Liver (tissue), 9 donors: Measurements from ENCODE around the gene YBEY. TPM values are rescaled to one million over a fixed set of nuclear protein-coding genes. Genes with fewer than 3 reads are reported as not detected.

Experiments
- DNase-seq: peaks from one replicate; pipeline ENCODE4 v3.0.0-alpha.2; 2017; ENCODE audit warnings: low spot score
- H3K27ac ChIP-seq, 2 donors: one replicate each; pipeline ENCODE4 v1.7.0; 2013; ENCODE audit warnings: inconsistent platforms in 2 of 2, low read length in 2 of 2, control low read depth in 1 of 2, low read depth in 1 of 2, mild to moderate bottlenecking in 1 of 2
- H3K27me3 ChIP-seq, 4 donors: one replicate each; pipeline versions ENCODE4 v1.6.1 to v1.7.0; 2013; ENCODE audit warnings: low read length in 3 of 4, inconsistent platforms in 1 of 4, mild to moderate bottlenecking in 1 of 4, moderate library complexity in 1 of 4; ENCODE audit not compliant: control insufficient read depth in 4 of 4, insufficient read depth in 4 of 4
- H3K36me3 ChIP-seq, 4 donors: one replicate each; pipeline versions ENCODE4 v1.6.1 to v1.7.0; 2013; ENCODE audit warnings: low read length in 3 of 4, mild to moderate bottlenecking in 3 of 4, low read depth in 1 of 4, moderate library complexity in 1 of 4; ENCODE audit not compliant: control insufficient read depth in 4 of 4, insufficient read depth in 3 of 4
- H3K4me1 ChIP-seq, 4 donors: one replicate each; pipeline versions ENCODE4 v1.6.1 to v1.7.0; 2013; ENCODE audit warnings: low read length in 3 of 4, mild to moderate bottlenecking in 3 of 4, moderate library complexity in 1 of 4; ENCODE audit not compliant: control insufficient read depth in 4 of 4, insufficient read depth in 4 of 4
- H3K4me3 ChIP-seq, 3 donors: one replicate each; pipeline versions ENCODE4 v1.6.1 to v1.7.0; 2013; ENCODE audit warnings: low read length in 3 of 3, control low read depth in 1 of 3, low read depth in 1 of 3, mild to moderate bottlenecking in 1 of 3
- H3K9ac ChIP-seq, 2 donors: one replicate each; pipeline ENCODE4 v1.7.0; 2013; ENCODE audit warnings: low read length in 2 of 2, mild to moderate bottlenecking in 2 of 2, moderate library complexity in 2 of 2, control low read depth in 1 of 2, low read depth in 1 of 2
- H3K9me3 ChIP-seq, 4 donors: one replicate each; pipeline versions ENCODE4 v1.6.1 to v1.7.0; 2013; ENCODE audit warnings: low read length in 3 of 4; ENCODE audit not compliant: control insufficient read depth in 4 of 4
- ATF3 ChIP-seq: IDR thresholded peaks from 2 replicates; pipeline ENCODE4 v1.6.1; 2016; ENCODE audit warnings: antibody characterized with exemption
- EGR1 ChIP-seq, 2 donors: IDR thresholded peaks; 2 replicates each; pipeline ENCODE4 v1.6.1; 2016 to 2018; ENCODE audit warnings: antibody characterized with exemption in 2 of 2, low read depth in 2 of 2
- FOXA1 ChIP-seq: IDR thresholded peaks from 2 replicates; pipeline ENCODE4 v1.6.1; 2016; ENCODE audit warnings: antibody characterized with exemption
- GABPA ChIP-seq, 2 donors: IDR thresholded peaks in 1 of 2; conservative IDR thresholded peaks in 1 of 2; 2 replicates each; pipeline ENCODE4 v1.6.1; 2016; ENCODE audit warnings: antibody characterized with exemption in 2 of 2, mild to moderate bottlenecking in 1 of 2, moderate library complexity in 1 of 2
- HNF4A ChIP-seq, 2 donors: conservative IDR thresholded peaks; 2 replicates each; pipeline ENCODE4 v1.6.1; 2016; ENCODE audit warnings: antibody characterized with exemption in 2 of 2, mild to moderate bottlenecking in 2 of 2
- HNF4G ChIP-seq: IDR thresholded peaks from 2 replicates; pipeline ENCODE4 v1.6.1; 2016; ENCODE audit warnings: antibody characterized with exemption
- NR2F2 ChIP-seq: IDR thresholded peaks from 2 replicates; pipeline ENCODE4 v1.6.1; 2016; ENCODE audit warnings: antibody characterized with exemption
- RAD21 ChIP-seq, 2 donors: IDR thresholded peaks; 2 replicates each; pipeline ENCODE4 v1.6.1; 2016; ENCODE audit warnings: antibody characterized with exemption in 2 of 2, mild to moderate bottlenecking in 2 of 2
- REST ChIP-seq: IDR thresholded peaks from 2 replicates; pipeline ENCODE4 v1.6.1; 2016; ENCODE audit warnings: antibody characterized with exemption, mild to moderate bottlenecking
- RXRA ChIP-seq, 2 donors: IDR thresholded peaks; 2 replicates each; pipeline ENCODE4 v1.6.1; 2017 to 2018; ENCODE audit warnings: antibody characterized with exemption in 2 of 2, mild to moderate bottlenecking in 1 of 2
- SP1 ChIP-seq: IDR thresholded peaks from 2 replicates; pipeline ENCODE4 v1.6.1; 2018; ENCODE audit warnings: antibody characterized with exemption, mild to moderate bottlenecking
- TAF1 ChIP-seq: conservative IDR thresholded peaks from 2 replicates; pipeline ENCODE4 v1.6.1; 2016; ENCODE audit warnings: antibody characterized with exemption, mild to moderate bottlenecking
- YY1 ChIP-seq: IDR thresholded peaks from 2 replicates; pipeline ENCODE4 v1.6.1; 2016; ENCODE audit warnings: antibody characterized with exemption, mild to moderate bottlenecking
- ZBTB33 ChIP-seq: IDR thresholded peaks from 2 replicates; pipeline ENCODE4 v1.6.1; 2016; ENCODE audit warnings: antibody characterized with exemption
- WGBS: extraction: QIAGEN DNeasy Blood & Tissue Kit; methylation state at CpG from one replicate; pipeline ENCODE4 v1.1.7; 2013; 5-methylcytosine and 5-hydroxymethylcytosine counted together
- polyA plus RNA-seq, 2 donors: library from polyadenylated mRNA; stranded (reverse) in 1 of 2; unstranded in 1 of 2; fragments of 200-250 nt in 1 of 2; fragments of >200 nt in 1 of 2; fragmentation: Nextera tagmentation in 1 of 2; extraction: Ambion mirVana in 1 of 2; gene quantifications; one replicate each; pipeline versions ENCODE4 v1.2.1 to v1.2.3, GENCODE V29; 2013 to 2015
- total RNA-seq, 2 donors: library from RNA; depleted of rRNA; stranded (reverse); fragments of >200 nt; gene quantifications; one replicate each; pipeline ENCODE4 v1.2.3, GENCODE V29; 2014
- TF ChIP-seq, protein P1 (sequence below): fragments of 150-350 bp; IDR thresholded peaks from 2 replicates; pipeline ENCODE4 v1.5.1; 2017; ENCODE audit warnings: improper control_type of control experiment, low read depth, low read length; ENCODE audit not compliant: missing input control
- TF ChIP-seq, protein P2 (sequence below): IDR thresholded peaks from 2 replicates; pipeline ENCODE4 v1.6.1; 2016; ENCODE audit warnings: antibody characterized with exemption
- donor health status: healthy.
- donor health status: healthy.
- donor health status: healthy.
- donor health status: healthy.
- donor health status: healthy.

The YBEY gene
- total and polyA plus RNA-seq, 4 donors = 6.3 to 11.8 (median 10.0) TPM

GRCh38 chr21:46255758-46256337 lies 30.3 kb upstream of the YBEY start:
- no peaks in the 10 kb centered on the region for H3K9me3 ChIP-seq
- H3K9ac ChIP-seq = no peak overlapping the region
- H3K4me3 ChIP-seq = no peak overlapping the region
- H3K27ac ChIP-seq = no peak overlapping the region
- no peak for TF ChIP-seq HNF4G
- no peak for TF ChIP-seq GABPA (IDR thresholded peaks at IDR 0.05 in 1 of 2, conservative IDR thresholded peaks at IDR 0.05 in 1 of 2)
- TF ChIP-seq EGR1 (IDR thresholded peaks at IDR 0.05; ENCODE audit: low read depth in 2 of 2) = no peak
- no peak for TF ChIP-seq ATF3
- no peak for TF ChIP-seq YY1
- TF ChIP-seq SP1 = no peak
- TF ChIP-seq HNF4A (conservative IDR thresholded peaks at IDR 0.05) = no peak
- TF ChIP-seq FOXA1 = no peak
- no peak for TF ChIP-seq RAD21 (IDR thresholded peaks at IDR 0.05)
- no peaks in the 10 kb centered on the region for H3K4me1 ChIP-seq
- no peak for DNase-seq
- H3K36me3 ChIP-seq = peaks cover 14 to 80% (median 61%) of the 10 kb centered on the region in 4 donors
- no peaks in the 10 kb centered on the region for H3K27me3 ChIP-seq
- WGBS = 95% methylated on average over 6 of the region's 6 CpGs

DNA sequence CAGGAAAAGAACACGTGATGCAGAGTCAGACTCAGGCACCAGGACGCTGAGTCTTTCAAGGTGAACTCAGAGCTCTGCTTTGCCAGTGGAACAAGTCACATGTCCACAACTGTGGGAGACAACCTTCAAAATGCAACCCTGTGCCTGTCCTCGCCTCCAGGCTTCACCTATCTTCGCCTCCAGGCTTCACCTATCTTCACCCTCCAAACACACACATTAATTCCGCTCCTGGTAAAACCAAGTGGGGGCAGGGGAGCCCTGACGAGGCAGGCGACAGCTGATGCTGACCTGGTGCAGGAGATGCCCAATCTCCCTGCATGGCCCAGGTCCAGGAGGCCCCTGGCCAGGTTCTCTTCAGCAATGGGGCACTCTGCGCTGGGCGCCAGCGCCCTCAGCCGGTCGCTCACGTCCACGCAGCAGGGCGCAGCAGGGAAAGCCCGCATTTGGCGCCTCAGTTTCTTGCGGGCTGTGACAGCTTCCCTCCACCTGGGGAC lies 29.6 kb upstream of the YBEY start:
- Histone ChIP-seq H3K4me1 (no peaks in the 10 kb centered on the region), H3K27me3 (no peaks in the 10 kb centered on the region), H3K27ac (no peak overlapping the region), H3K9me3 (no peaks in the 10 kb centered on the region), H3K36me3 (peaks cover 19 to 78% (median 60%) of the 10 kb centered on the region in 4 donors), H3K9ac (no peak overlapping the region), H3K4me3 (no peak overlapping the region)
- TF ChIP-seq HNF4A (conservative IDR thresholded peaks at IDR 0.05) = no peak
- 95% methylated on average over 18 of the region's 18 CpGs for WGBS
- DNase-seq = no peak

DNA sequence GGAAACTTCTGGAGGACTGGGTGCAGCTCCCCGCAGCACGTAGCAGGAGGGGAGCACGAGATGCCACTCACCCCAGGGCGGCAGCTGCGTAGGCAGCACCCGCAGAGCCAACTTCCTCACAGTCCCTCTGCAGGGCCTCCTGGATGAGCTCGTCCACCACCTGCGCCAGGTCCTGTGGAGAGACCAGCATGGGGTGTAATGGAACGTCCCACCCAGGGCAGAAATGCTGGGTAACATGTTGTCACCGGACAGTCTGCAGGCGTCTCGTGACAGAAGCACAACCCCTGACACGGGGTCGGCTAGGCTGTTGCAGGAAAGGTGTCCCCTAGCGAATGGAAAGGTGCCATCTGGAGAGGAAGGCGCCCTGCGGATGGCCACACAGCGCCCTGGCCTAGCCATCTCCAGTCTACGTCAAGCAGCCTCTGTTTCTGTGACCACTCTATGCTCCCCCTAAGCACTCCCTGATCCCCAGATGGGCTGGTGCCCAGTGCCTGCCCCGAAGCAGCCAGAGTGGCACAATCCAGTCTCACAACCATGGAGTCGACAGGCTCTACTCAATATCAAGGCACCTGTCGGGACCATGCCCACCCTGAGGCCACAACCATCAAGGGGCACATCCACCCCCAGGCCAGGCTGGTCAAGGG lies 22.0 kb upstream of the YBEY start:
- Histone ChIP-seq H3K9ac (no peak overlapping the region), H3K9me3 (no peaks in the 10 kb centered on the region), H3K27me3 (no peaks in the 10 kb centered on the region), H3K4me1 (no peaks in the 10 kb centered on the region), H3K36me3 (peaks cover 21 to 68% (median 46%) of the 10 kb centered on the region in 4 donors), H3K4me3 (no peak overlapping the region), H3K27ac (no peak overlapping the region)
- TF ChIP-seq FOXA1 (no peak), RAD21 (IDR thresholded peaks at IDR 0.05) (no peak), HNF4G (no peak), ATF3 (no peak), ZBTB33 (no peak), HNF4A (conservative IDR thresholded peaks at IDR 0.05) (no peak), YY1 (no peak), NR2F2 (no peak), REST (no peak), GABPA (IDR thresholded peaks at IDR 0.05 in 1 of 2, conservative IDR thresholded peaks at IDR 0.05 in 1 of 2) (no peak), SP1 (no peak), RXRA (IDR thresholded peaks at IDR 0.05) (no peak), EGR1 (IDR thresholded peaks at IDR 0.05; ENCODE audit: low read depth in 2 of 2) (no peak), TAF1 (no peak)
- TF ChIP-seq, protein P1, sequence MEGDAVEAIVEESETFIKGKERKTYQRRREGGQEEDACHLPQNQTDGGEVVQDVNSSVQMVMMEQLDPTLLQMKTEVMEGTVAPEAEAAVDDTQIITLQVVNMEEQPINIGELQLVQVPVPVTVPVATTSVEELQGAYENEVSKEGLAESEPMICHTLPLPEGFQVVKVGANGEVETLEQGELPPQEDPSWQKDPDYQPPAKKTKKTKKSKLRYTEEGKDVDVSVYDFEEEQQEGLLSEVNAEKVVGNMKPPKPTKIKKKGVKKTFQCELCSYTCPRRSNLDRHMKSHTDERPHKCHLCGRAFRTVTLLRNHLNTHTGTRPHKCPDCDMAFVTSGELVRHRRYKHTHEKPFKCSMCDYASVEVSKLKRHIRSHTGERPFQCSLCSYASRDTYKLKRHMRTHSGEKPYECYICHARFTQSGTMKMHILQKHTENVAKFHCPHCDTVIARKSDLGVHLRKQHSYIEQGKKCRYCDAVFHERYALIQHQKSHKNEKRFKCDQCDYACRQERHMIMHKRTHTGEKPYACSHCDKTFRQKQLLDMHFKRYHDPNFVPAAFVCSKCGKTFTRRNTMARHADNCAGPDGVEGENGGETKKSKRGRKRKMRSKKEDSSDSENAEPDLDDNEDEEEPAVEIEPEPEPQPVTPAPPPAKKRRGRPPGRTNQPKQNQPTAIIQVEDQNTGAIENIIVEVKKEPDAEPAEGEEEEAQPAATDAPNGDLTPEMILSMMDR = no peak
- TF ChIP-seq, protein P2, sequence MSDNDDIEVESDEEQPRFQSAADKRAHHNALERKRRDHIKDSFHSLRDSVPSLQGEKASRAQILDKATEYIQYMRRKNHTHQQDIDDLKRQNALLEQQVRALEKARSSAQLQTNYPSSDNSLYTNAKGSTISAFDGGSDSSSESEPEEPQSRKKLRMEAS = no peak
- WGBS = 95% methylated on average over 22 of the region's 22 CpGs
- DNase-seq = no peak
